Stimulated activated CD4-positive, alpha-beta T cell treated with anti-CD3 and anti-CD28 coated beads, Interleukin-1b, Interleukin-23, amount 100 ng/mL, for 1 hour (primary cell): Measurements from ENCODE around the gene VPS37C.
"Not testable (repeated sequence)": the region's sequence is repeated elsewhere in the genome, so short reads cannot be mapped to it uniquely, and the experiment has no call there.

ENCODE experiments used
- DNase-seq, 2 donors: peaks; one replicate each; pipeline ENCODE4 v3.0.0-alpha.2; 2020; ENCODE audit warnings: low read depth in 2 of 2

The VPS37C gene

GRCh38 chr11:61174949-61175348, 13.7 kb upstream of the VPS37C start:
- no peak for DNase-seq

- DNase-seq = no peak
These were observed 13.0 kb upstream of the VPS37C start for GRCh38 chr11:61174273-61174672.

- no peak for DNase-seq
These were observed 12.2 kb upstream of the VPS37C start for GRCh38 chr11:61173456-61173855.

- no peak for DNase-seq
These were observed 11.7 kb upstream of the VPS37C start for GRCh38 chr11:61172888-61173287.

GRCh38 chr11:61172356-61172755, 11.1 kb upstream of the VPS37C start:
- no peak for DNase-seq

GRCh38 chr11:61171907-61172306, 10.7 kb upstream of the VPS37C start:
- DNase-seq = no peak

GRCh38 chr11:61170566-61170965, 9.3 kb upstream of the VPS37C start:
- DNase-seq = no peak

- no peak for DNase-seq
These were observed 7.6 kb upstream of the VPS37C start for GRCh38 chr11:61168800-61169199.

GRCh38 chr11:61168042-61168688, 6.9 kb upstream of the VPS37C start:
- no peak for DNase-seq

GRCh38 chr11:61166331-61166730, 5.1 kb upstream of the VPS37C start:
- DNase-seq = not testable (repeated sequence)

GRCh38 chr11:61165785-61166184, 4.6 kb upstream of the VPS37C start:
- DNase-seq = not testable (repeated sequence)

GRCh38 chr11:61164606-61165424, 3.6 kb upstream of the VPS37C start:
- DNase-seq = no peak

GRCh38 chr11:61163714-61164605, 2.7 kb upstream of the VPS37C start:
- DNase-seq = no peak

GRCh38 chr11:61163021-61163420, 1.8 kb upstream of the VPS37C start:
- no peak for DNase-seq

- DNase-seq = no peak
These were observed 1.1 kb upstream of the VPS37C start for GRCh38 chr11:61162092-61162941.

- no peak for DNase-seq
These were observed 588 bp downstream of the VPS37C start for GRCh38 chr11:61160487-61161189.

GRCh38 chr11:61158691-61159381, 2.4 kb downstream of the VPS37C start:
- DNase-seq = no peak

- no peak for DNase-seq
These were observed 3.5 kb downstream of the VPS37C start for GRCh38 chr11:61157743-61158142.

- no peak for DNase-seq
These were observed 5.5 kb downstream of the VPS37C start for GRCh38 chr11:61155741-61156140.

- DNase-seq = no peak
These were observed 5.9 kb downstream of the VPS37C start for GRCh38 chr11:61155312-61155711.
